HUES64 (cell line): ENCODE data around the gene CHIC2.
"Not testable (repeated sequence)": the region's sequence is repeated elsewhere in the genome, so short reads cannot be mapped to it uniquely, and the experiment has no call there.

Experiments used
- H3K27ac ChIP-seq: 2 replicates; pipeline ENCODE4 v1.7.0; 2013; ENCODE audit warnings: low read depth, low read length, inconsistent platforms
- H3K27me3 ChIP-seq: 2 replicates; pipeline ENCODE4 v1.6.1; 2013; ENCODE audit warnings: mild to moderate bottlenecking, low read length; ENCODE audit not compliant: insufficient read depth
- H3K36me3 ChIP-seq: 2 replicates; pipeline ENCODE4 v1.6.1; 2013; ENCODE audit warnings: mild to moderate bottlenecking, low read length; ENCODE audit not compliant: insufficient read depth
- H3K4me1 ChIP-seq: 2 replicates; pipeline ENCODE4 v1.6.1; 2013; ENCODE audit warnings: mild to moderate bottlenecking, low read length, moderate library complexity; ENCODE audit not compliant: insufficient read depth
- H3K4me3 ChIP-seq: 2 replicates; pipeline ENCODE4 v1.5.1; 2013; ENCODE audit warnings: mild to moderate bottlenecking, low read length, moderate library complexity
- H3K9ac ChIP-seq: 2 replicates; pipeline ENCODE4 v1.6.1; 2013; ENCODE audit warnings: mild to moderate bottlenecking, low read depth, low read length
- H3K9me3 ChIP-seq: 2 replicates; pipeline ENCODE4 v1.6.1; 2013; ENCODE audit warnings: low read depth, low read length; ENCODE audit not compliant: insufficient read depth
- WGBS: fragments of 150-250, 120-280 bp; methylation state at CpG from one replicate; pipeline ENCODE4 v1.1.7; 2013; ENCODE audit warnings: missing lambda C conversion rate; 5-methylcytosine and 5-hydroxymethylcytosine counted together

Gene CHIC2

GRCh38 chr4:54058171-54058570, 6.2 kb downstream of the CHIC2 start:
- Histone ChIP-seq H3K36me3 (no peaks in the 10 kb centered on the region), H3K27me3 (no peaks in the 10 kb centered on the region), H3K4me3 (no peak overlapping the region), H3K4me1 (peaks cover 26% of the 10 kb centered on the region), H3K9ac (no peak overlapping the region), H3K27ac (no peak overlapping the region), H3K9me3 (no peaks in the 10 kb centered on the region)
- WGBS = 94% methylated on average over 3 of the region's 3 CpGs

GRCh38 chr4:54056360-54056759, 8.0 kb downstream of the CHIC2 start:
- Histone ChIP-seq H3K9ac (no peak overlapping the region), H3K4me3 (no peak overlapping the region), H3K27me3 (no peaks in the 10 kb centered on the region), H3K9me3 (no peaks in the 10 kb centered on the region), H3K4me1 (peaks cover 11% of the 10 kb centered on the region), H3K27ac (no peak overlapping the region), H3K36me3 (no peaks in the 10 kb centered on the region)

- no peak overlapping the region for H3K9ac ChIP-seq
- H3K27ac ChIP-seq = no peak overlapping the region
- no peaks in the 10 kb centered on the region for H3K9me3 ChIP-seq
- no peaks in the 10 kb centered on the region for H3K27me3 ChIP-seq
- H3K4me3 ChIP-seq = no peak overlapping the region
- no CpG with 5 or more reads among the region's 1 CpG for WGBS
- H3K36me3 ChIP-seq = no peaks in the 10 kb centered on the region
- H3K4me1 ChIP-seq = peaks cover 3% of the 10 kb centered on the region; the same call in 1 of the 2 replicates
Measured at GRCh38 chr4:54055494-54055893, 8.9 kb downstream of the CHIC2 start.

GRCh38 chr4:54054501-54054900, 9.9 kb downstream of the CHIC2 start:
- H3K9ac ChIP-seq = no peak overlapping the region
- no peaks in the 10 kb centered on the region for H3K36me3 ChIP-seq
- WGBS = 100% methylated on average over 2 of the region's 2 CpGs
- no peaks in the 10 kb centered on the region for H3K9me3 ChIP-seq
- no peak overlapping the region for H3K4me3 ChIP-seq
- no peaks in the 10 kb centered on the region for H3K27me3 ChIP-seq
- no peaks in the 10 kb centered on the region for H3K4me1 ChIP-seq
- H3K27ac ChIP-seq = no peak overlapping the region

GRCh38 chr4:54053322-54053721, 11.1 kb downstream of the CHIC2 start:
- not testable (repeated sequence) for H3K9me3 ChIP-seq, H3K27me3 ChIP-seq, H3K9ac ChIP-seq, H3K4me3 ChIP-seq, H3K36me3 ChIP-seq, H3K27ac ChIP-seq, H3K4me1 ChIP-seq
- 92% methylated on average over 4 of the region's 5 CpGs for WGBS

- 86% methylated on average over 1 of the region's 1 CpG for WGBS
- H3K36me3 ChIP-seq = peaks cover 7% of the 10 kb centered on the region
- H3K9ac ChIP-seq = no peak overlapping the region
- no peak overlapping the region for H3K4me3 ChIP-seq
- H3K27ac ChIP-seq = no peak overlapping the region
- H3K9me3 ChIP-seq = no peaks in the 10 kb centered on the region
- H3K4me1 ChIP-seq = no peaks in the 10 kb centered on the region
- no peaks in the 10 kb centered on the region for H3K27me3 ChIP-seq
Measured at GRCh38 chr4:54050214-54050904, 14.0 kb downstream of the CHIC2 start.

- H3K36me3 ChIP-seq, H3K4me1 ChIP-seq, H3K4me3 ChIP-seq, H3K27ac ChIP-seq, H3K9me3 ChIP-seq, H3K9ac ChIP-seq, H3K27me3 ChIP-seq: not testable (repeated sequence)
- 100% methylated on average over 2 of the region's 4 CpGs for WGBS
Measured at GRCh38 chr4:54043630-54044029, 20.8 kb downstream of the CHIC2 start.

GRCh38 chr4:54041933-54042332, 22.5 kb downstream of the CHIC2 start:
- WGBS = 80% methylated on average over 1 of the region's 2 CpGs

GRCh38 chr4:54041100-54041499, 23.3 kb downstream of the CHIC2 start:
- H3K9me3 ChIP-seq = no peaks in the 10 kb centered on the region
- H3K4me1 ChIP-seq = no peaks in the 10 kb centered on the region; the same call in 1 of the 2 replicates
- 89% methylated on average over 2 of the region's 4 CpGs for WGBS
- H3K36me3 ChIP-seq = no peaks in the 10 kb centered on the region
- H3K9ac ChIP-seq = no peak overlapping the region
- H3K27me3 ChIP-seq = no peaks in the 10 kb centered on the region
- no peak overlapping the region for H3K4me3 ChIP-seq
- H3K27ac ChIP-seq = no peak overlapping the region

More at GRCh38 chr4:54041933-54042332, 22.5 kb downstream of the CHIC2 start:
- no peak overlapping the region for H3K27ac ChIP-seq
- H3K4me1 ChIP-seq = no peaks in the 10 kb centered on the region
- H3K4me3 ChIP-seq = no peak overlapping the region
- no peaks in the 10 kb centered on the region for H3K9me3 ChIP-seq
- no peaks in the 10 kb centered on the region for H3K36me3 ChIP-seq
- H3K27me3 ChIP-seq = no peaks in the 10 kb centered on the region
- no peak overlapping the region for H3K9ac ChIP-seq

GRCh38 chr4:54038056-54038455, 26.3 kb downstream of the CHIC2 start:
- no peak overlapping the region for H3K9ac ChIP-seq
- no peak overlapping the region for H3K27ac ChIP-seq
- no peak overlapping the region for H3K4me3 ChIP-seq
- H3K4me1 ChIP-seq = no peaks in the 10 kb centered on the region; the same call in none of the 2 replicates
- H3K27me3 ChIP-seq = no peaks in the 10 kb centered on the region
- no peaks in the 10 kb centered on the region for H3K36me3 ChIP-seq
- 100% methylated on average over 1 of the region's 3 CpGs for WGBS
- H3K9me3 ChIP-seq = no peaks in the 10 kb centered on the region

GRCh38 chr4:54036184-54036583, 28.2 kb downstream of the CHIC2 start:
- no peaks in the 10 kb centered on the region for H3K27me3 ChIP-seq
- peaks cover 3% of the 10 kb centered on the region for H3K4me1 ChIP-seq
- H3K27ac ChIP-seq = no peak overlapping the region
- no peaks in the 10 kb centered on the region for H3K9me3 ChIP-seq
- no peak overlapping the region for H3K9ac ChIP-seq
- WGBS = 80% methylated on average over 4 of the region's 4 CpGs
- no peak overlapping the region for H3K4me3 ChIP-seq
- H3K36me3 ChIP-seq = no peaks in the 10 kb centered on the region
